ENCODE data around the gene VCP.

- TF ChIP-seq CTCF (IDR thresholded peaks at IDR 0.05) (no peak), ZFX (IDR thresholded peaks at IDR 0.05; ENCODE audit: borderline replicate concordance) (no peak)
These were observed 36.3 kb downstream of the VCP start for GRCh38 chr9:35035851-35036701.
